Measurements from ENCODE around the gene RGS3. TPM values are rescaled to one million over a fixed set of nuclear protein-coding genes. Genes with fewer than 3 reads are reported as not detected.
A peak's percentile ranks its signal among the peaks of the same experiment; 100 is the strongest.

The RGS3 gene
- total and polyA plus RNA-seq, 10 donors = 17.5 to 122 (median 82.5) TPM

- Histone ChIP-seq H3K36me3 (peaks cover 0 to 58% (median 34%) of the 10 kb centered on the region in 6 donors), H3K4me1 (peaks cover 64 to 100% (median 91%) of the 10 kb centered on the region in 6 donors), H3K9me3 (no peaks in the 10 kb centered on the region), H3K27ac (peak overlapping the region in 7 of 8 donors; percentile 87 to 96 (median 94)), H3K27me3 (replicated peaks in 1 of 7) (no peaks in the 10 kb centered on the region), H3K4me3 (no peak overlapping the region)
- intact Hi-C loops (cut with DNase I; ENCODE audit: low total_unique reads) = no loop called here
- DNase-seq = no peak
- 71 to 88% (median 83%) methylated on average over 6 of the region's 6 CpGs for WGBS, 5 donors
- TF ChIP-seq CTCF (IDR thresholded peaks at IDR 0.05 in 8 of 11, conservative IDR thresholded peaks at IDR 0.05 in 3 of 11) (no peak), POLR2AphosphoS5 (IDR thresholded peaks at IDR 0.05) (no peak), POLR2A (IDR thresholded peaks at IDR 0.05) (no peak)
Measured at GRCh38 chr9:113582698-113583200, 119.2 kb downstream of the RGS3 start.

DNA sequence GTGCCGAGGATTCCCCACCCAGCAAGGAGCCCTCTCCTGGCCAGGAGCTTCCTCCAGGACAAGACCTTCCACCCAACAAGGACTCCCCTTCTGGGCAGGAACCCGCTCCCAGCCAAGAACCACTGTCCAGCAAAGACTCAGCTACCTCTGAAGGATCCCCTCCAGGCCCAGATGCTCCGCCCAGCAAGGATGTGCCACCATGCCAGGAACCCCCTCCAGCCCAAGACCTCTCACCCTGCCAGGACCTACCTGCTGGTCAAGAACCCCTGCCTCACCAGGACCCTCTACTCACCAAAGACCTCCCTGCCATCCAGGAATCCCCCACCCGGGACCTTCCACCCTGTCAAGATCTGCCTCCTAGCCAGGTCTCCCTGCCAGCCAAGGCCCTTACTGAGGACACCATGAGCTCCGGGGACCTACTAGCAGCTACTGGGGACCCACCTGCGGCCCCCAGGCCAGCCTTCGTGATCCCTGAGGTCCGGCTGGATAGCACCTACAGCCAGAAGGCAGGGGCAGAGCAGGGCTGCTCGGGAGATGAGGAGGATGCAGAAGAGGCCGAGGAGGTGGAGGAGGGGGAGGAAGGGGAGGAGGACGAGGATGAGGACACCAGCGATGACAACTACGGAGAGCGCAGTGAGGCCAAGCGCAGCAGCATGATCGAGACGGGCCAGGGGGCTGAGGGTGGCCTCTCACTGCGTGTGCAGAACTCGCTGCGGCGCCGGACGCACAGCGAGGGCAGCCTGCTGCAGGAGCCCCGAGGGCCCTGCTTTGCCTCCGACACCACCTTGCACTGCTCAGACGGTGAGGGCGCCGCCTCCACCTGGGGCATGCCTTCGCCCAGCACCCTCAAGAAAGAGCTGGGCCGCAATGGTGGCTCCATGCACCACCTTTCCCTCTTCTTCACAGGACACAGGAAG is 120.2 kb downstream of the RGS3 start:
- Histone ChIP-seq H3K4me1 (peaks cover 65 to 100% (median 90%) of the 10 kb centered on the region in 6 donors), H3K4me3 (no peak overlapping the region), H3K36me3 (peaks cover 0 to 66% (median 35%) of the 10 kb centered on the region in 6 donors), H3K27ac (peak overlapping the region in 3 of 8 donors; percentile 23 to 96 (median 96)), H3K27me3 (replicated peaks in 1 of 7) (no peaks in the 10 kb centered on the region), H3K9me3 (no peaks in the 10 kb centered on the region)
- peak; percentile 74 for DNase-seq
- intact Hi-C loops (cut with DNase I; ENCODE audit: low total_unique reads) = no loop called here
- 92 to 96% (median 93%) methylated on average over 28 to 31 of the region's 31 CpGs for WGBS, 5 donors
- TF ChIP-seq POLR2AphosphoS5 (IDR thresholded peaks at IDR 0.05) (peak in 2 of 3 donors; percentile 6 to 65), POLR2A (IDR thresholded peaks at IDR 0.05) (no peak)

DNA sequence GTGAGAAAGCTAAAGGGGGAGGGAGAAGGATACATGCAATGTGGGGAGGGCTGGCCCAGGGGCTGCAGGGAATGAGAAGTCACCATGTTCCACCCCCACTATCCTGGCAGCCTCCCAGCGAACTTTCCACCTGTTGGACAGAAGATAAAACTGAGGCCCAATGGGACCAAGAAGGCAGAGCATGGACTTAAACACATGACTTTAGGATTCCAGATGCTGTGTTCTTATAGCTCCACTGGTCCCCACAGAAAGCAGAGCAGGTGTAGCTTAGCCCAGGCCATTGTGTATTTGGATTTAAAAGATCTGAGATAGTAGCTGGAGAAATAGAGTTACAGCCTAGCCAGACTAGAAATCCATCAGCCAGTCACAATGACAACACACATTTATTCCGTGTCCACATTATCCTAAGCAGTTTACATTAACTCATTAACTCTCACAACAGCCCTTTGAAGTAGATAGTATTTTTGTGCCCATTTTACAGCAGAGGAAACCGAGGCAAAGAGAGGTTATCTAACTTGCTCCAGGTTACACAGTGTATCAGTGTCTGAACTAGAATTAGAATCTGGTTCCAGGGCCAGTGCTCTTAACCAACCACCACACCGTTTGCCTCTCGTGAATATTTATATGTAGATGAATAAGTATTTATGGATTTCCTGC is 121.0 kb downstream of the RGS3 start:
- H3K4me1 ChIP-seq = peaks cover 65 to 100% (median 90%) of the 10 kb centered on the region in 6 donors
- intact Hi-C loops (cut with DNase I; ENCODE audit: low total_unique reads) = no loop called here
- TF ChIP-seq POLR2A (IDR thresholded peaks at IDR 0.05) = no peak
- TF ChIP-seq CTCF (IDR thresholded peaks at IDR 0.05 in 8 of 11, conservative IDR thresholded peaks at IDR 0.05 in 3 of 11) = no peak
- no peak for TF ChIP-seq POLR2AphosphoS5 (IDR thresholded peaks at IDR 0.05)

DNA sequence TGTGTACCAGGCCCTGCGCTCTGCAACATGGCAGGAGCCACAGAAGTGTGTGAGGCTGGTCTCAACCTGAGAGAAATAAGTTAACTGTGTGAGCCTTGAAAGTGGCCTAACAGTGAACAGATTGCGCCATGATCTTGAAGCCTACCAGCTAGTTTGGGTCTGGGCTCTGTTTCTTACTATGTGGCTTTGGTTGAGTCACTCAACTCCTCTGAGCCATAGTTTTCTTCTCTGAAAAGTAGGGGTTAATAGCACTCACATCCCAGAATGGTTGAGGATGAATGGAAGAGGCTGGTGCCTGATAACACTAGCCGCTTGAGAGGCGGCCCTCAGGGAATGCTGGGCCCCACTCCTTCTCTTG is 121.5 kb downstream of the RGS3 start:
- Histone ChIP-seq H3K27ac (peak overlapping the region in 2 of 8 donors; percentile 81 to 83), H3K4me3 (no peak overlapping the region), H3K36me3 (peaks cover 0 to 73% (median 35%) of the 10 kb centered on the region in 6 donors), H3K4me1 (peaks cover 64 to 100% (median 90%) of the 10 kb centered on the region in 6 donors), H3K9me3 (no peaks in the 10 kb centered on the region), H3K27me3 (replicated peaks in 1 of 7) (no peaks in the 10 kb centered on the region)
- intact Hi-C loops (cut with DNase I; ENCODE audit: low total_unique reads) = no loop called here
- no peak for TF ChIP-seq CTCF (IDR thresholded peaks at IDR 0.05 in 8 of 11, conservative IDR thresholded peaks at IDR 0.05 in 3 of 11)
- no peak for TF ChIP-seq POLR2AphosphoS5 (IDR thresholded peaks at IDR 0.05)
- no peak for TF ChIP-seq POLR2A (IDR thresholded peaks at IDR 0.05)
- peak; percentile 41 for DNase-seq
- 91 to 98% (median 94%) methylated on average over 4 of the region's 4 CpGs for WGBS, 5 donors

More for the DNA sequence above, 121.0 kb downstream of the RGS3 start:
- WGBS, 5 donors = 89 to 98% (median 93%) methylated on average over 5 of the region's 5 CpGs
- peaks cover 0 to 73% (median 35%) of the 10 kb centered on the region in 6 donors for H3K36me3 ChIP-seq
- DNase-seq = no peak
- no peaks in the 10 kb centered on the region for H3K9me3 ChIP-seq
- no peaks in the 10 kb centered on the region for H3K27me3 ChIP-seq (replicated peaks in 1 of 7)
- H3K4me3 ChIP-seq = no peak overlapping the region
- no peak overlapping the region for H3K27ac ChIP-seq
